Right atrium auricular region (tissue), 2 donors: Measurements from ENCODE around the gene MAT2A. TPM values are rescaled to one million over a fixed set of nuclear protein-coding genes. Genes with fewer than 3 reads are reported as not detected.

ENCODE experiments used
- DNase-seq: peaks from one replicate; pipeline ENCODE4 v3.0.0-alpha.2; 2019; ENCODE audit warnings: low spot score
- H3K27ac ChIP-seq, 2 donors: fragments of 200-600 bp; sonication (generic); 1 replicate in 1 of 2; 2 replicates in 1 of 2; pipeline ENCODE4 v1.5.1; 2016 to 2019
- H3K27me3 ChIP-seq, 2 donors: fragments of 200-600 bp; sonication (generic); one replicate each; pipeline versions ENCODE4 v1.5.1 to v1.6.0; 2017 to 2019
- H3K36me3 ChIP-seq: fragments of 200-600 bp; sonication (generic); one replicate; pipeline ENCODE4 v1.5.1; 2016
- H3K4me1 ChIP-seq, 2 donors: fragments of 200-600 bp; sonication (generic); one replicate each; pipeline versions ENCODE4 v1.5.1 to v1.6.0; 2017 to 2019
- H3K4me3 ChIP-seq, 2 donors: fragments of 200-600 bp; sonication (generic); 1 replicate in 1 of 2; 2 replicates in 1 of 2; pipeline ENCODE4 v1.5.1; 2017 to 2019; ENCODE audit warnings: mild to moderate bottlenecking in 1 of 2, moderate library complexity in 1 of 2
- H3K9me3 ChIP-seq, 2 donors: fragments of 200-600 bp; sonication (generic); one replicate each; pipeline ENCODE4 v1.5.1; 2019
- total RNA-seq, 2 donors: library from RNA; depleted of rRNA; stranded (reverse); fragments of >200 nt; gene quantifications; one replicate each; pipeline ENCODE4 v1.1.0, GENCODE V29; 2016
- TF ChIP-seq, protein P1 (sequence below), 2 donors: fragments of 200-600 bp; sonication (generic); IDR thresholded peaks; one replicate each; pipeline ENCODE4 v1.5.1; 2019; ENCODE audit warnings: antibody characterized with exemption in 2 of 2

Gene MAT2A
- total RNA-seq, 2 donors from 2014 or later: 95.6 to 101 TPM

DNA sequence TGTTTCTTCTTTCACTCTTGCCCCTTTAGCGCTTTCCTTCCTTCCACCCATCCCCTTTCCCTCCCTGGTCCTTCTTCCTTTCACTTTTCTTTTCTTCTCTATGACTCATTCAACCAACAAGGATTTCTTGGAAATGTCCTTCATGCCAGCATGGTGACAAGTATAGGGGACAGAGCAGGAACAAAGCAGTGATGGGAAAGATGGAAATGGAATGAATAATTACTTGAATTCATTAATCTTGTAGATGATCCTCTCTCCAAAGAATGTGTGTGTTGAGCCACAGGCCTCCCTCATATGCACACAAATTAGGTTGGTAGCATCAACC lies 46.8 kb downstream of the MAT2A start:
- H3K4me3 ChIP-seq: peak overlapping the region in 1 of 2 donors; percentile 68
- H3K9me3 ChIP-seq: no peaks in the 10 kb centered on the region
- no peaks in the 10 kb centered on the region for H3K27me3 ChIP-seq
- H3K4me1 ChIP-seq: peaks cover 4 to 67% of the 10 kb centered on the region in 2 donors
- DNase-seq: no peak
- H3K27ac ChIP-seq: peak overlapping the region; percentile 90 to 98
- H3K36me3 ChIP-seq: no peaks in the 10 kb centered on the region
- TF ChIP-seq, protein P1, sequence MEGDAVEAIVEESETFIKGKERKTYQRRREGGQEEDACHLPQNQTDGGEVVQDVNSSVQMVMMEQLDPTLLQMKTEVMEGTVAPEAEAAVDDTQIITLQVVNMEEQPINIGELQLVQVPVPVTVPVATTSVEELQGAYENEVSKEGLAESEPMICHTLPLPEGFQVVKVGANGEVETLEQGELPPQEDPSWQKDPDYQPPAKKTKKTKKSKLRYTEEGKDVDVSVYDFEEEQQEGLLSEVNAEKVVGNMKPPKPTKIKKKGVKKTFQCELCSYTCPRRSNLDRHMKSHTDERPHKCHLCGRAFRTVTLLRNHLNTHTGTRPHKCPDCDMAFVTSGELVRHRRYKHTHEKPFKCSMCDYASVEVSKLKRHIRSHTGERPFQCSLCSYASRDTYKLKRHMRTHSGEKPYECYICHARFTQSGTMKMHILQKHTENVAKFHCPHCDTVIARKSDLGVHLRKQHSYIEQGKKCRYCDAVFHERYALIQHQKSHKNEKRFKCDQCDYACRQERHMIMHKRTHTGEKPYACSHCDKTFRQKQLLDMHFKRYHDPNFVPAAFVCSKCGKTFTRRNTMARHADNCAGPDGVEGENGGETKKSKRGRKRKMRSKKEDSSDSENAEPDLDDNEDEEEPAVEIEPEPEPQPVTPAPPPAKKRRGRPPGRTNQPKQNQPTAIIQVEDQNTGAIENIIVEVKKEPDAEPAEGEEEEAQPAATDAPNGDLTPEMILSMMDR (IDR thresholded peaks at IDR 0.05): no peak

DNA sequence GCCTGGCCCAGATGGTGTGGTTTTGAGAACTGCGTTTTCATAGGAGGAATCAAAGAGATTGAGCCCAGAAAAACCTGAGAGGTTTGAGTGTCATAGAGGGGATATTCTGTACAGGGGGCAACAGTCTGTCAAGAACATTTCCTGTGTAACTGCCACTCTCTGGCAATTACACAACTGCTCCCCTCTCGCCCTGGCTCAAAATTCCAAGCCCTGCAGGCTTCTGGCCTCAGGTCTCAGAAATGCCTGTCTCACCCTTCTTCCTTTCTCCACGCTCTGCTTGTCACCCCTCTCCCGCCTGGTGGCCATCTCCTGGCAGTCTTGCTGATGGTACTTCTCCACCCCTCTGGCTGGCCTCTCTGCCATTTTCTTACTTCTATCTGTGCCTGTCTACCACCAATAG lies 49.3 kb downstream of the MAT2A start:
- H3K4me1 ChIP-seq: peaks cover 4 to 83% of the 10 kb centered on the region in 2 donors
- no peak overlapping the region for H3K4me3 ChIP-seq
- no peaks in the 10 kb centered on the region for H3K36me3 ChIP-seq
- DNase-seq: no peak
- no peaks in the 10 kb centered on the region for H3K9me3 ChIP-seq
- no peaks in the 10 kb centered on the region for H3K27me3 ChIP-seq
- peak overlapping the region; percentile 66 to 79 for H3K27ac ChIP-seq
- TF ChIP-seq, protein P1 (IDR thresholded peaks at IDR 0.05): no peak

DNA sequence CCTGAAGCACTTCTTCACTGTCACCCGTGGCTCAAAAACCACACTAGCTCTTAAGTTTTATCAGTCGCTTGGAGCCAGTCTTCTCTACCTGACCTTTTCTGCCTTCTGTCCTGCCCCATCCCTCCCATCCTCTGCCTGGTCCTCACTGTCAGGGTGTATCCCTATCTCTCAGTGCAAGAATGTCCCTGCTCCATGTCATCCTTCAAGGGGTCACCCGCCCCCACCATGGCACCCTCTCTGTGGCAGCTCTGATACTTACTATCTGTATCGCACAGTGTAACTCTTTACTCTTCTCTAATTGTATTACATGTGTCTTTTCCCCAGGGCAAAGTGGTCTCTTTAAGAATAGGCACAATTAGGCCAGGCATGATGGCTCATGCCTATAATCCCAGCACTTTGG lies 49.7 kb downstream of the MAT2A start:
- DNase-seq: no peak
- H3K27ac ChIP-seq: peak overlapping the region; percentile 66 to 79
- H3K4me3 ChIP-seq: no peak overlapping the region
- H3K9me3 ChIP-seq: no peaks in the 10 kb centered on the region
- TF ChIP-seq, protein P1 (IDR thresholded peaks at IDR 0.05): no peak
- H3K27me3 ChIP-seq: no peaks in the 10 kb centered on the region
- no peaks in the 10 kb centered on the region for H3K36me3 ChIP-seq
- peaks cover 4 to 83% of the 10 kb centered on the region in 2 donors for H3K4me1 ChIP-seq

DNA sequence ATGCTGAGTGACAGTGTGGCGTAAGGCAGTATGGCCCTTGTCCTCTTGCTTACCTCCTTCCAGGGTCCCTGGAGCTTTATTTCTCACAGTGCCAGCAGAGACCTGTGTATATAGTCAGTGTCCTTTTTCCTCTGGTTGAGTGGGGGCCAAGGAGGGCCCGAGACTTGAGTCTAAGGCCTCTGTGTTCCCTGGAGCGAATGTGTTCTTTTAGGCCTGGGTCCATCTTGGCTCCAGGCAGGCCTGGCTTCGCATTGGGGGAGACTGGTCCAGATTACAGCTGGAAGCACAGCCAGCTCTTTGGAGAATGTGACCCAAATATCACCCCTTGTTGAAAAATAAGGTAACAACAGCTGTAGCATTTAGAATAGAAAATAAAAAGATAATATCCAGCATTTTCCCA lies 50.2 kb downstream of the MAT2A start:
- peaks cover 4 to 81% of the 10 kb centered on the region in 2 donors for H3K4me1 ChIP-seq

DNA sequence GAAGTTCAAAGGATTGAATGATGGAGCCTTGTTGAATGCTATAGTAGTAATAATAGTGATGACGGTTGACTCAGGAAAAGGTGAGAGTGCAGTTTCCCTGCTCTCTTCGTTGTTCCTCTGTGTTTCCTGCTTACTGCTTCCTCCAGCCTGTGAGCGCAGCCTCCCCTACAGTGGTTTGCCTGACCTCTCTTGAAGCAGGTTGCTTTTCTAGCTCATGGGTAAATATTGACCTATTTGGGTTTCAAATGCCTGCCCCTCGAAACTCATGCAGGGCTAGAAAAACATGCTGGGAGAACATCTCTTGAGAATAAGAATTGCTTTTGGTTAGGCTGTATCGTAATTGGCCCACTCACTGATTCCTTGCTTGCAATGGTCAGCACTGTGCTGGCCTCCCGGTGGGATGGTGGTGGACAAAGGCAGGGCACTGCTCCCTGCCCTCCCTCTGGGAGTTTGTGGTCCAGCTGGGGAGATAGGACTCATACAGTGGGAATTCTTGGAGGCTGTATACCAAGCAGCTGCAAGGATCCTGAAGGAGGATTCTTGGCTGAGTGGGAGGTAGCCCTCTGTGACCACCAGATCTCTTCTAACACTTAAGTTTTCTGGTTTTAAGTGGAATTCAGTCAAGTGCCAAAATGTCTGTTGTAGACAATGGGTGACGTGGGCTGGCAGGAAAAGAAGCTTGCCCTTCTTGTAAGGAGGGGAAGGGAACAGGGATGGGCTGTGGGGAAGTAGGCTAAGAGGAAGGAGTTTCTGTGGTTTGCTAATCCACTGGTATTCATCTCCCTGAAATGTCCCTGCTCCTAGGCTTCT lies 51.2 kb downstream of the MAT2A start:
- Histone ChIP-seq H3K9me3 (no peaks in the 10 kb centered on the region), H3K36me3 (no peaks in the 10 kb centered on the region), H3K27ac (peak overlapping the region; percentile 66 to 79), H3K4me3 (no peak overlapping the region), H3K4me1 (peaks cover 4 to 84% of the 10 kb centered on the region in 2 donors), H3K27me3 (no peaks in the 10 kb centered on the region)
- TF ChIP-seq, protein P1 (IDR thresholded peaks at IDR 0.05): no peak
- peak; percentile 74 for DNase-seq

More for the DNA sequence above, 50.2 kb downstream of the MAT2A start:
- H3K36me3 ChIP-seq: no peaks in the 10 kb centered on the region
- no peak for DNase-seq
- H3K9me3 ChIP-seq: no peaks in the 10 kb centered on the region
- H3K27ac ChIP-seq: peak overlapping the region; percentile 66 to 79
- no peak overlapping the region for H3K4me3 ChIP-seq
- no peaks in the 10 kb centered on the region for H3K27me3 ChIP-seq
- TF ChIP-seq, protein P1 (IDR thresholded peaks at IDR 0.05): no peak
